Measurements from ENCODE around the gene VCPKMT. TPM values are rescaled to one million over a fixed set of nuclear protein-coding genes. Genes with fewer than 3 reads are reported as not detected.

Gene VCPKMT
- polyA plus RNA-seq, 1 donor from 2014 or later = 36.4 TPM

GRCh38 chr14:50084666-50085065, 31.7 kb downstream of the VCPKMT start:
- no peak overlapping the region for H3K4me3 ChIP-seq (ENCODE audit: low read length)
- H3K27ac ChIP-seq (ENCODE audit: low read length) = no peak overlapping the region
- no peaks in the 10 kb centered on the region for H3K9me3 ChIP-seq (ENCODE audit: low read length)
- no peaks in the 10 kb centered on the region for H3K36me3 ChIP-seq (ENCODE audit: insufficient read depth, low read length)
- no peaks in the 10 kb centered on the region for H3K27me3 ChIP-seq (ENCODE audit: insufficient read depth, low read depth, low read length)
- no peak overlapping the region for H2AFZ ChIP-seq (ENCODE audit: low read depth, low read length)
- H3K9me2 ChIP-seq (ENCODE audit: insufficient read depth, low read length) = no peaks in the 10 kb centered on the region
- no peak overlapping the region for H3K9ac ChIP-seq (ENCODE audit: low read length)
- H3K4me2 ChIP-seq (ENCODE audit: low read length) = no peak overlapping the region
- H3F3A ChIP-seq (ENCODE audit: insufficient read depth, low read length, poor library complexity, severe bottlenecking) = no peaks in the 10 kb centered on the region
- no peaks in the 10 kb centered on the region for H4K20me1 ChIP-seq (ENCODE audit: insufficient read depth)
- no peaks in the 10 kb centered on the region for H3K79me2 ChIP-seq (replicated peaks; ENCODE audit: insufficient read depth, low read length)
- TF ChIP-seq MXI1 (conservative IDR thresholded peaks at IDR 0.05; ENCODE audit: poor library complexity, severe bottlenecking) (no peak), TAF1 (IDR thresholded peaks at IDR 0.05; ENCODE audit: low read depth) (no peak)

- H2AFZ ChIP-seq (ENCODE audit: low read depth, low read length) = no peak overlapping the region
- no peak overlapping the region for H3K4me2 ChIP-seq (ENCODE audit: low read length)
Measured at GRCh38 chr14:50083467-50084337, 32.7 kb downstream of the VCPKMT start.

More at GRCh38 chr14:50083467-50084337, 32.7 kb downstream of the VCPKMT start:
- no peaks in the 10 kb centered on the region for H3K27me3 ChIP-seq (ENCODE audit: insufficient read depth, low read depth, low read length)
- H3K9ac ChIP-seq (ENCODE audit: low read length) = no peak overlapping the region
- no peaks in the 10 kb centered on the region for H3K9me2 ChIP-seq (ENCODE audit: insufficient read depth, low read length)
- no peaks in the 10 kb centered on the region for H4K20me1 ChIP-seq (ENCODE audit: insufficient read depth)
- no peaks in the 10 kb centered on the region for H3K36me3 ChIP-seq (ENCODE audit: insufficient read depth, low read length)
- no peaks in the 10 kb centered on the region for H3K9me3 ChIP-seq (ENCODE audit: low read length)
- H3K4me3 ChIP-seq (ENCODE audit: low read length) = no peak overlapping the region
- H3K79me2 ChIP-seq (replicated peaks; ENCODE audit: insufficient read depth, low read length) = no peaks in the 10 kb centered on the region
- TF ChIP-seq REST (IDR thresholded peaks at IDR 0.05; ENCODE audit: borderline replicate concordance) (no peak), POLR2AphosphoS5 (IDR thresholded peaks at IDR 0.05) (no peak), TAF1 (IDR thresholded peaks at IDR 0.05; ENCODE audit: low read depth) (no peak), MXI1 (conservative IDR thresholded peaks at IDR 0.05; ENCODE audit: poor library complexity, severe bottlenecking) (no peak), CTCF (IDR thresholded peaks at IDR 0.05; ENCODE audit: poor library complexity, severe bottlenecking) (no peak), EP300 (conservative IDR thresholded peaks at IDR 0.05; ENCODE audit: poor library complexity, severe bottlenecking) (no peak), RAD21 (conservative IDR thresholded peaks at IDR 0.05) (no peak), EZH2 (IDR thresholded peaks at IDR 0.05; ENCODE audit: borderline replicate concordance, insufficient read depth, low read length, poor library complexity, severe bottlenecking) (no peak), SMC3 (conservative IDR thresholded peaks at IDR 0.05; ENCODE audit: poor library complexity) (no peak)
- H3K27ac ChIP-seq (ENCODE audit: low read length) = no peak overlapping the region
- no peaks in the 10 kb centered on the region for H3F3A ChIP-seq (ENCODE audit: insufficient read depth, low read length, poor library complexity, severe bottlenecking)
